Subcutaneous abdominal adipose tissue (tissue), 5 donors: ENCODE data around the gene RAET1G.
"Not testable (repeated sequence)": the region's sequence is repeated elsewhere in the genome, so short reads cannot be mapped to it uniquely, and the experiment has no call there.

Experiments
- H3K27ac ChIP-seq: one replicate; pipeline ENCODE4 v1.7.0; 2013; ENCODE audit warnings: low read depth, mild to moderate bottlenecking, inconsistent platforms, low read length, moderate library complexity
- H3K27me3 ChIP-seq, 5 donors: one replicate each; pipeline ENCODE4 v1.7.0; 2013; ENCODE audit warnings: low read length in 5 of 5, inconsistent platforms in 1 of 5; ENCODE audit not compliant: control insufficient read depth in 5 of 5, insufficient read depth in 4 of 5
- H3K36me3 ChIP-seq, 5 donors: one replicate each; pipeline ENCODE4 v1.7.0; 2013; ENCODE audit warnings: low read length in 5 of 5; ENCODE audit not compliant: control insufficient read depth in 5 of 5, insufficient read depth in 5 of 5
- H3K4me1 ChIP-seq, 5 donors: one replicate each; pipeline ENCODE4 v1.7.0; 2013; ENCODE audit warnings: low read length in 5 of 5, mild to moderate bottlenecking in 3 of 5, moderate library complexity in 1 of 5; ENCODE audit not compliant: control insufficient read depth in 5 of 5, insufficient read depth in 5 of 5
- H3K4me3 ChIP-seq, 5 donors: one replicate each; pipeline ENCODE4 v1.7.0; 2013; ENCODE audit warnings: low read length in 5 of 5, low read depth in 1 of 5
- H3K9ac ChIP-seq, 5 donors: one replicate each; pipeline ENCODE4 v1.7.0; 2013; ENCODE audit warnings: low read length in 5 of 5, mild to moderate bottlenecking in 4 of 5, moderate library complexity in 3 of 5
- H3K9me3 ChIP-seq, 5 donors: one replicate each; pipeline ENCODE4 v1.7.0; 2013; ENCODE audit warnings: low read length in 5 of 5; ENCODE audit not compliant: control insufficient read depth in 5 of 5
- donor health status: healthy.
- donor health status: healthy.
- donor health status: healthy.
- donor health status: healthy.
- donor health status: healthy.

The RAET1G gene

DNA sequence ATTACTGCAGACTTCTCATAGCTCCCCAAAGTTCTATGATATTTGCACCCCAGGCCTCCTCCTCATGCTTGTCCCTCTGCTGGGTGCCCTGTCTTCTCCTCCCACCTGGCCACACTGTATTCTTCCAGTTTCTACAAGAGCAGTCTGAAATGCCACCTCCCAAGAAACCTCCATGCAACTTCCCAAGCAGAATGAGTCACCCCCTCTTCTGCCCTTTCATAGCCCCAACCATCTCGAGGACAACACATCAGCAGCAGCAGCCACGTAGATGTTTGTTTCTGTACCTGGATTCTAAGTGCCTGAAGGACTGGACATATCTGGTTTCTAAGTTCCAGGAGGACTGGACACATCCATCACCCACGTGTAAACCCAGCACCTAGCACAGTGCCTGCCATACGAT lies 12.3 kb upstream of the RAET1G start:
- no peaks in the 10 kb centered on the region for H3K9me3 ChIP-seq
- no peak overlapping the region for H3K4me3 ChIP-seq
- H3K27ac ChIP-seq, result no peak overlapping the region
- no peaks in the 10 kb centered on the region for H3K36me3 ChIP-seq
- H3K27me3 ChIP-seq, result peaks cover 51 to 64% (median 52%) of the 10 kb centered on the region in 5 donors
- H3K4me1 ChIP-seq, result peaks cover 0 to 12% (median 10%) of the 10 kb centered on the region in 5 donors
- H3K9ac ChIP-seq, result no peak overlapping the region

DNA sequence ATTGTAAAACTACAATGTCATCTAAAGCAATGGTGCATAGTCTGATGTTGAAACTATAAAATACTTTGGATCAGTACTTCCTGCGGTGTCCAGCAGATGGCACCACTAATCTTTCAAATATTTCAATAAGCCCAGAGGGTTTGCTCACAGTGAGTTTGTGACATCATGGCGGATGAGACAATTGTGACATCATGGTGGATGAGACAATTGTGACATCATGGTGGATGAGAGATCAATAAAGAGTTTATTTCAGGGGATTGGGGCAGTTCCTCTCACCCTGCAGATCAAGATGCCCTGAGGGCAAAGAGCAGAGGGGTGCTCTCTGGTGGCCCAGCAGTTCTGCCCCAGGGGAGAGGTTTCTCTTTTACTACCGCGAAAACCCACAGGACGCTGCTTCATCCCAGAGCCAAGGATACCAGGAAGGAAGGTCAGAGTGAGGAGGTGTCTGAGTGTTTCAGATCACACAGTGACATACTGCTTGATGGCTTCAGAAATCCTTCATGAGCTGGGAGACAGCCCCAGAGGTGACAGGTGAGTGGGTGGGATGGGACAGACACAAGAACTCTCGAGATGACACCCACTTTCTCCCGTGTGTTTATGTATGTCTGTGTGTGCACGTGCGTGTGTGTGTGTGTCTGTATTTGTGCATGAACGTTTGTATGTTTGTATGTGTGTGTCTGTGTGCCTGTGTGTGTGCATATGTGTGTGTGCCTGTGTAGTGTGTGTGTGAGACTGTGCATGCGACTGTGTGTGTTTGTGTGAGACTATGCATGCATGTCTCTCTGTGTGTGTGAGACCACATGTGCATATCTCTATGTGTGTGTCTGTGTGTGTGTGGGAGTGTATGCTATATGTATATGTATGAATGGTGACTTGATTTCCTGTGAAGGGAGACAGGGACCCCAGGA lies 11.6 kb upstream of the RAET1G start:
- no peaks in the 10 kb centered on the region for H3K9me3 ChIP-seq
- peaks cover 0 to 12% (median 10%) of the 10 kb centered on the region in 5 donors for H3K4me1 ChIP-seq
- no peak overlapping the region for H3K27ac ChIP-seq
- H3K4me3 ChIP-seq, result no peak overlapping the region
- peaks cover 44 to 60% (median 49%) of the 10 kb centered on the region in 5 donors for H3K27me3 ChIP-seq
- H3K9ac ChIP-seq, result no peak overlapping the region
- no peaks in the 10 kb centered on the region for H3K36me3 ChIP-seq

DNA sequence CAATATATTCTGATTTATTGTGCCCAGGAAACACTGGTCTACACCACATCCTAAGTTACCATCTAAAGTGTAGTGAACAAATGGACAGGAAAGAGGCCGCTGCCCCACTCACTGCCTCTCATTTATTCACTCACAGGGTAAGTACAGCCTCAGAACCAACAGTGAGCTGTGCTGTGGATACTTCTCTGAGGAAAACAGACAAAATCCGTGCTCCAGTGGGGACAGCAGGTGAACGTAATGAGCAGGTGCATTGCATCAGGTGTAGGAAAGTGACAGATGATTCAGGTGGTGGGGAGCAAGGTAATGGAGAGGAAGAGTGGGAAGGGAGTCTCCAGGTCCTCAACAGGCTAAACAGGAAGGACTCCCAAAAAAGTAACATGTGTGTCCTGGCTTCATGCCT lies 10.5 kb upstream of the RAET1G start:
- peaks cover 0 to 5% (median 4%) of the 10 kb centered on the region in 5 donors for H3K4me1 ChIP-seq
- no peaks in the 10 kb centered on the region for H3K9me3 ChIP-seq
- no peaks in the 10 kb centered on the region for H3K36me3 ChIP-seq
- no peak overlapping the region for H3K4me3 ChIP-seq
- peaks cover 37 to 57% (median 44%) of the 10 kb centered on the region in 5 donors for H3K27me3 ChIP-seq
- no peak overlapping the region for H3K9ac ChIP-seq
- H3K27ac ChIP-seq, result no peak overlapping the region

DNA sequence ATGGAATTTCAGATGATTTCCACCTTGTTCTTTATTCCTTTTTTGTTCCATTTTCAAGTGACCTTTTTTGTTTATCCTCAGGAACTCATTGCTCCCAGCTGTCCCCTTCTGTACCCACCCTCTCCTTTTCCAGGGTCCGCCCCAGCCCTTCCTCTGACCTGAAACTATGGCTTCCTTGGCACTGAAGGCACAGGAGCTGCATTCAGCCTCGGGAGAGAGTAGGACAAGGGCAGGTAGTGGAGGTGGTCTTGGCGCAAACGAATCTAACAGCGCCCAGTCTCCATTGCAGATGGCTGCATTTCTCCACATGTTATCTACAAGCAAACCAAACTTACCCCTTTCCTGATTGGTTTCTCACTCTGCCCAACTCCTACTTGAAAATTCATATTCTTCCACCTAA lies 10.1 kb upstream of the RAET1G start:
- no peak overlapping the region for H3K9ac ChIP-seq
- peaks cover 0 to under 1% (median 0%) of the 10 kb centered on the region in 5 donors for H3K4me1 ChIP-seq
- H3K27ac ChIP-seq, result no peak overlapping the region
- no peak overlapping the region for H3K4me3 ChIP-seq
- H3K27me3 ChIP-seq, result peaks cover 35 to 53% (median 40%) of the 10 kb centered on the region in 5 donors
- H3K9me3 ChIP-seq, result no peaks in the 10 kb centered on the region
- no peaks in the 10 kb centered on the region for H3K36me3 ChIP-seq

DNA sequence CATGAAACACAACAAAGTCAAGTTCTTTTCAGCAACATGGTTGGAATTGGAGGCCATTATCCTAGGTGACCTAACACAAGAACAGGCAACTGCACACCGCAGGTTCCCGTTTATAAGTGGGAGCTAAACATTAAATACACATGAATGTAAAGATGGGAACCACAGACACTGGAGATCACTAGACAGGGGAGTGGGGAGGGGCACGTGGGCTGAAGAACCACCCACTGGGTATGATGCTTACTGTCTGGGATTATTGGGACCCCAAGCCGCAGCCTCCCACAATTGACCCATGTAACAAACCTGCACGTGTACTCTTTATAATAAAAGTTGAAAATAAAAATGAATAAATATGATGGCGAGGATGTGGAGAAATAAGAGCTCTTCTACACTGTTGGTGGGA lies 8.6 kb upstream of the RAET1G start:
- Histone ChIP-seq H3K36me3 (no peaks in the 10 kb centered on the region), H3K4me1 (peaks cover 0 to under 1% (median 0%) of the 10 kb centered on the region in 5 donors), H3K4me3 (no peak overlapping the region), H3K27ac (no peak overlapping the region), H3K9ac (no peak overlapping the region), H3K9me3 (no peaks in the 10 kb centered on the region), H3K27me3 (peaks cover 27 to 40% (median 31%) of the 10 kb centered on the region in 5 donors)

DNA sequence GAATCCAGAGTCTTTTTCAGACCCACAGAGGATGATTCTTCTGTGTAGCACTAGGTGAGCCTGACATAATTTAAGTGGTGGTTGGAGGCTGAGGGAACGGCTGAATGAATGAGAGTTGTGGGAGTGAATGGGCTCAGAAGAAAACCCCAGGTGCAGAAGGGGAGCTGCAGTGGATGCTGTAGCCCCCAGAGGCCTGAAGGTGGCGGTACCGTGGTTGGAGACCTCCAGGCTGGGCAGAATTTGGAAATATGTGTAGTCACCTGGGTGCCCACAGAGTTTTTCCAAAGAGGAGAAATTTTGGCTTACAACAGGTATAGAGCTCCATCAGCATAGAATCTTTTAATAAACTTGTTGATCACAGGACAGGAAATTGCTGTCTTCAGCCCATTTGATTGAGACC lies 6.5 kb upstream of the RAET1G start:
- Histone ChIP-seq H3K27me3 (peaks cover 11 to 20% (median 12%) of the 10 kb centered on the region in 5 donors), H3K27ac (no peak overlapping the region), H3K4me3 (no peak overlapping the region), H3K36me3 (no peaks in the 10 kb centered on the region), H3K9ac (no peak overlapping the region), H3K9me3 (no peaks in the 10 kb centered on the region), H3K4me1 (peaks cover 4 to 19% (median 15%) of the 10 kb centered on the region in 5 donors)

DNA sequence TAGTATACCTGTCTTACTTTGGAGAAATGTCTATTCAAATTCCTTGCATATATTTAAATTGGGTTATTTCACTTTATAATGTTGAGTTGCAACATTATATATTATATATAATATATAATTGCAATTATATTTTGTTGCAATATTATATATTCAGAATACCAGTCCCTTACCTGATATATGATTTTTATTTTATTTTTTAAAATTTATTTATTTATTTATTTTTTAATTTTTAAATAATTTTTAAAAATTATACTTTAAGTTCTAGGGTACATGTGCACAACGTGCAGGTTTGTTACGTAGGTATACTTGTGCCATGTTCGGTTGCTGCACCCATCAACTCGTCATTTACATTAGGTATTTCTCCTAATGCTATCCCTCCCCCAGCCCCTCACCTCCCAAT lies 4.1 kb upstream of the RAET1G start:
- not testable (repeated sequence) for H3K9me3 ChIP-seq, H3K9ac ChIP-seq, H3K36me3 ChIP-seq, H3K27ac ChIP-seq, H3K4me3 ChIP-seq
- H3K4me1 ChIP-seq, result peaks cover 4 to 35% (median 29%) of the 10 kb centered on the region in 5 donors
- H3K27me3 ChIP-seq, result peaks cover 6 to 20% (median 10%) of the 10 kb centered on the region in 5 donors

DNA sequence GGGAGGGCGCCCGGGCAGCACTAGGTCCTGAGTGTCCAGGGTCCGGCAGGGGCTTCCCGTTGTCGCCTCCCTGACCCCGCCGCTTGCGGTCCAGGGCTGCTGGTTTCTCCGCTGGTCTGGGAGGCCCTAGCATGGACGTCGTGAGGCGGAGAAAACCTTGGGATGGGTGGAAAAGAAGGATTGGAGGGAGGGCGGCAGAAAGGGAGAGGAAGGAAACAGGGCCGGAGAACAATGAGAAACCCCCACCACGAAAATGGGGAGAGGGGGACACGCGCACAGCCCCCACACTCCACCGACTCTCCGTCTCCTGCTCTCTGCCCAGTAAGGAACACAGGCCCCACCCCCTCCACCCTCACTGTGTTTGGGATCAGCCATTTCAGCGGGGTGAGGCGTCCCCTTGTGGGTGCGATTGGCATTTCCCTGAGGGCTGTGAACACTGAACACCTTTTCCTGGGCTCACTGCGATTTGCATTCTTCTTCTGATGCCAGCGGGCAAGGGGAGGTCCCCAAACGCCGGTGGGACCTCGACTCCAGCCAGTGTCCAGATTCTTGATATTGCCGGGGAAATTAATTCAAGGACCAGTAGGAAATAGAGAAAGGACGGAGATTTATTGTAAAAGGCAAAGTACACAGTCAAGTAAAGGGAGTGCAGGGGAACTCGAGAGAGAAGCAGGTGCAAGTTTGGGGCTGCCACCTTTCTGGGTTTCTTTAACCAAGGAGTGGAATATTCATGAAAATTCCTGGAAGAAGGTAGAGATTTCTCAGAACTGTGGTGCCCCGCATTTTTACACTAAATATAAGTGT lies 3.3 kb upstream of the RAET1G start:
- Histone ChIP-seq H3K4me3 (peak overlapping the region; percentile 67 to 85 (median 70)), H3K27me3 (peaks cover 4 to 20% (median 7%) of the 10 kb centered on the region in 5 donors)

DNA sequence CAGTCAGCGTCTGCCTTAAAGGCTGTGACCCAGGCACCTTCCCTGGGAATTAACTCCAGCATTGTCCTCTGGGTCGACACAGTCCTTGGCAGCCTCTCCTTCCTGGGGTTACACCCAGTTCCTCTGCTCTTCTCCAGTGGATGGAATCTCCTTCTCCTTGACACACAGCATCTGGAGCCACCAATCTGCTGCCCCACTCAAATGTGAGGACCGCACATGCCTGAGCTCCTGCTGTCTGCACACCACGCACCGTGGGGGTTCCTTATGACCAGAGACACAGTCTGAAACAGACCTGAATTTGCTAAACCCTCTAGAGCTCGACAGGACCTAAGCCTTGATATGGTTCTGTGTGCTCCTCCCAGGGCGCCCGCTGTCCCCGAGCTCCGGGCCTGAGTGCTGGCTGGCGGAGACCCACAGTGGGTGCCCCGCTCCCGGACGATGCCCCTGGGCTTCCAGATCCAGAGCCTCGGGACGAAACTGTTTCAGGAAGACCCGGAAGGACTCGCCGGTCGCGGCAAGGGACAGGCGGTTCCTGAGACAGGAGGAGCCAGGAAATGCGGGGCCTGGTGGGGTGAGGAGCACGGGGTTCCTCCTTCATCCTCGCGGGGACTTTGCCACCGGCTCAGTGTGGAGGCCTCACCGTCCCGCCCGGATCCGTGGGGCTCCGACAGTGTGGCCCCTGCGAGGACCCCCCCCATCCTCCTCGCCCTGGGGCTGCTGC lies 2.5 kb upstream of the RAET1G start:
- Histone ChIP-seq H3K4me1 (peaks cover 4 to 35% (median 29%) of the 10 kb centered on the region in 5 donors), H3K9ac (peak overlapping the region in 4 of 5 donors; percentile 56 to 77 (median 64)), H3K36me3 (no peaks in the 10 kb centered on the region), H3K27ac (no peak overlapping the region), H3K9me3 (no peaks in the 10 kb centered on the region), H3K27me3 (peaks cover 3 to 16% (median 7%) of the 10 kb centered on the region in 5 donors), H3K4me3 (peak overlapping the region; percentile 64 to 71 (median 68))

More for the DNA sequence above, 3.3 kb upstream of the RAET1G start:
- H3K9me3 ChIP-seq, result no peaks in the 10 kb centered on the region
- no peak overlapping the region for H3K27ac ChIP-seq
- H3K4me1 ChIP-seq, result peaks cover 4 to 35% (median 29%) of the 10 kb centered on the region in 5 donors
- H3K9ac ChIP-seq, result peak overlapping the region in 4 of 5 donors; percentile 56 to 77 (median 64)
- no peaks in the 10 kb centered on the region for H3K36me3 ChIP-seq
